Left lung (tissue), 10 donors: ENCODE results near the gene CARMIL1. TPM values are rescaled to one million over a fixed set of nuclear protein-coding genes. Genes with fewer than 3 reads are reported as not detected.

ENCODE experiments used
- ATAC-seq: fragments of 200-7000 bp; cut with Tn5 transposase; one replicate; pipeline ENCODE4 v1.9.1; 2020; ENCODE audit warnings: moderate library complexity
- DNase-seq, 4 donors: peaks; one replicate each; pipeline ENCODE4 v3.0.0-alpha.2; 2013 to 2020
- H3K27ac ChIP-seq, 2 donors: fragments of 200-600 bp; sonication (generic) in 1 of 2; one replicate each; pipeline versions ENCODE4 v1.5.0 to v1.8.0; 2020 to 2021
- H3K27me3 ChIP-seq, 2 donors: fragments of 200-600 bp; sonication (generic) in 1 of 2; one replicate each; pipeline versions ENCODE4 v1.5.0 to v1.8.0; 2020 to 2021
- H3K36me3 ChIP-seq, 2 donors: fragments of 200-600 bp; sonication (generic) in 1 of 2; one replicate each; pipeline versions ENCODE4 v1.5.0 to v1.8.0; 2020 to 2021
- H3K4me1 ChIP-seq, 2 donors: fragments of 200-600 bp; one replicate each; pipeline ENCODE4 v1.8.0; 2021
- H3K4me3 ChIP-seq, 2 donors: fragments of 200-600 bp; sonication (generic) in 1 of 2; one replicate each; pipeline versions ENCODE4 v1.5.0 to v1.8.0; 2020 to 2021; ENCODE audit warnings: mild to moderate bottlenecking in 1 of 2
- H3K9me3 ChIP-seq, 2 donors: fragments of 200-600 bp; sonication (generic) in 1 of 2; one replicate each; pipeline versions ENCODE4 v1.5.0 to v1.8.0; 2020 to 2021
- CTCF ChIP-seq, 2 donors: fragments of 200-600 bp; sonication (generic) in 1 of 2; IDR thresholded peaks; one replicate each; pipeline versions ENCODE4 v1.5.0 to v1.8.0; 2021; ENCODE audit warnings: antibody characterized with exemption in 2 of 2
- intact Hi-C, 2 donors: fragments of 100-400 bp; cut with DNase I; formaldehyde crosslinking; loops; one replicate each; pipeline versions ENCODE4 v1.11.2 to v1.14.2; 2022
- polyA plus RNA-seq, 6 donors: library from polyadenylated mRNA; unstranded; fragments of 120-200 nt; gene quantifications; one replicate each; pipeline ENCODE4 v1.2.1, GENCODE V29; 2013; ENCODE audit not compliant: insufficient read length in 6 of 6
- total RNA-seq, 2 donors: library from RNA; stranded (reverse); fragmentation: NEBNext Ultra II Directional; extraction: Animal tissue kit (Norgen Biotek cat#: 25700); gene quantifications; one replicate each; pipeline ENCODE4 v1.2.1, GENCODE V29; 2021
- donor health status: DM: no; HTN: yes; CAD: no.
- donor health status: DM: no; HTN: no; CAD: no.

Gene CARMIL1
- total and polyA plus RNA-seq, 8 donors = 16.4 to 32.8 (median 27.4) TPM

- H3K4me3 ChIP-seq = no peak overlapping the region
- no peaks in the 10 kb centered on the region for H3K36me3 ChIP-seq
- H3K4me1 ChIP-seq = peaks cover 0 to 10% of the 10 kb centered on the region in 2 donors
Measured at GRCh38 chr6:25350573-25350972, 71.4 kb downstream of the CARMIL1 start.

DNA sequence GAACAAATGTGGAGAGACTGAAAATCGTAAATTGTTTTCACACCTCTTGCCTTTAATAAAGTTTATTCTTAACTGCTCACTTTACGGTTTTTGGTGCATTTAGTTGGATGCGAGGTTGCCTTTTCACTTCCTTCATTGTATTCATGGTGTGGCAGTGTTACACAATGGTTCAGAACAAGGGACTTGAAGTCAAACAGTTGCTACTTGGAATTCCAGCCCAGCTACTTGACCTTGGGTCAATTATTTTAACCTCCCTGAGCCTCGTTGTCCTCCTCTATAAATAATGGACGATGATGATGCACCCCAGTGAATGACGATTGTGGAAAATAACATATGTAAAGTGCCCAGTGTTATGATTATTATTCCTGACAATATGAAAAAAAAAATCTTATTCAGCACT lies 72.3 kb downstream of the CARMIL1 start:
- H3K36me3 ChIP-seq = no peaks in the 10 kb centered on the region
- TF ChIP-seq CTCF (IDR thresholded peaks at IDR 0.05) = no peak
- no peaks in the 10 kb centered on the region for H3K27me3 ChIP-seq
- DNase-seq (no peak), ATAC-seq (peak; percentile 75)
- no peak overlapping the region for H3K4me3 ChIP-seq
- no peaks in the 10 kb centered on the region for H3K9me3 ChIP-seq
- intact Hi-C loops = no loop called here
- H3K27ac ChIP-seq = no peak overlapping the region
- peaks cover 0 to 10% of the 10 kb centered on the region in 2 donors for H3K4me1 ChIP-seq

More at GRCh38 chr6:25350573-25350972, 71.4 kb downstream of the CARMIL1 start:
- Histone ChIP-seq H3K9me3 (no peaks in the 10 kb centered on the region), H3K27me3 (no peaks in the 10 kb centered on the region), H3K27ac (no peak overlapping the region)
- DNase-seq (no peak), ATAC-seq (no peak)
- TF ChIP-seq CTCF (IDR thresholded peaks at IDR 0.05) = no peak
- intact Hi-C loops = no loop called here

GRCh38 chr6:25352285-25352684 lies 73.1 kb downstream of the CARMIL1 start:
- no peaks in the 10 kb centered on the region for H3K9me3 ChIP-seq
- H3K4me3 ChIP-seq = no peak overlapping the region
- TF ChIP-seq CTCF (IDR thresholded peaks at IDR 0.05) = no peak
- intact Hi-C loops = no loop called here
- ATAC-seq (no peak), DNase-seq (no peak)
- no peaks in the 10 kb centered on the region for H3K27me3 ChIP-seq
- peaks cover 0 to 10% of the 10 kb centered on the region in 2 donors for H3K4me1 ChIP-seq
- H3K27ac ChIP-seq = no peak overlapping the region
- H3K36me3 ChIP-seq = no peaks in the 10 kb centered on the region

- Histone ChIP-seq H3K4me3 (no peak overlapping the region), H3K27ac (no peak overlapping the region), H3K9me3 (no peaks in the 10 kb centered on the region), H3K36me3 (no peaks in the 10 kb centered on the region), H3K4me1 (peaks cover 2 to 13% of the 10 kb centered on the region in 2 donors), H3K27me3 (no peaks in the 10 kb centered on the region)
- intact Hi-C loops = no loop called here
- no peak for TF ChIP-seq CTCF (IDR thresholded peaks at IDR 0.05)
- DNase-seq (no peak), ATAC-seq (peak; percentile 65)
Measured at GRCh38 chr6:25354078-25354932, 75.1 kb downstream of the CARMIL1 start.

DNA sequence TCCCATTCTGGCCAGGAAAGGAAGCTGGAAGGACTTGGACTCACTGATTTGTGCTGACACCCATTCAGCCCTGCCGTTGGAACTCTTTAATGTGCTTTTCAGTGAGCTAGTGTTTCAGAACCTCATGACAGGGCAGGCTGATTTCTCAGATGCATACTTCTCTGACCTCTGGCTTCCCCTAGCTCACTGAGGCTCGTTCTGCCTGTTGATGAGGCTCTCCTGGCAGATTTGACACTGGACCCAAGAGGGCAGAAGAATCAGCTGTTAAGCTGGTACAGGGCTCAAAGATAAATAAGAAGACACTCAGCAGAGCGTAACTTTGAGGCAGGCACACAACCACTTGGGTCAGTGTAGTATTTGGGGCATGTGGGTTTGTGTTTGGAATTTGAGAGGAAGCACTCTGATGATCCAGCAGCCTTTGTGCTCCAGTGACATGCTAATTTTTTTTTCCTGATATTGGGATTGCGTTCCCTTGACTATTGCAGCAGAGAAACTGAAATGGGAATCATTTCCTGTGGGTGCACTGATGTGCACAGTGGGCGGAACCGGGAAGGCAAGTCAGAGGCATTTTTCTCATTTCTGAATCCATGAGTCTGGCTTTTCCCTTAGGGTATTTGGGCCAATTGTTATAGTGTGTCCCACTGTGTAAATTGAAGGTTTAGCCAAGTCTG lies 80.2 kb downstream of the CARMIL1 start:
- H3K9me3 ChIP-seq = no peaks in the 10 kb centered on the region
- H3K4me3 ChIP-seq = no peak overlapping the region
- DNase-seq (peak in 1 of 4 donors; percentile 76), ATAC-seq (peak; percentile 43)
- no peaks in the 10 kb centered on the region for H3K27me3 ChIP-seq
- intact Hi-C loops = no loop called here
- H3K4me1 ChIP-seq = peaks cover 9 to 16% of the 10 kb centered on the region in 2 donors
- H3K36me3 ChIP-seq = no peaks in the 10 kb centered on the region
- peak overlapping the region; percentile 35 to 49 for H3K27ac ChIP-seq
- TF ChIP-seq CTCF (IDR thresholded peaks at IDR 0.05) = no peak
